HEK293 (cell line): ENCODE results near the gene SLC17A3.

Experiments used
- CTCF ChIA-PET: fragments of 350-600 bp; formaldehyde crosslinking; extraction: SDS; loops from one replicate; lab custom pipeline; 2021; ENCODE audit warnings: antibody characterized with exemption; lab: Yijun Ruan, JAX
- POLR2A ChIA-PET: fragments of 300-600 bp; formaldehyde crosslinking; extraction: SDS; loops from one replicate; lab custom pipeline; 2020; ENCODE audit warnings: antibody characterized with exemption, inconsistent platforms; lab: Yijun Ruan, JAX
- H3K27ac ChIP-seq: fragments of 200-500 bp; sonication (Bioruptor generic); 2 replicates; pipeline ENCODE4 v1.5.1; 2014; ENCODE audit warnings: low read depth, low read length, control low read depth, inconsistent platforms; ENCODE audit errors: extremely low read depth
- H3K36me3 ChIP-seq, 2 experiments: fragments of 200-500 bp in 1 of 2; sonication (Bioruptor generic) in 1 of 2; 1 replicate in 1 of 2; 2 replicates in 1 of 2; pipeline ENCODE4 v1.5.1; 2014 to 2017; ENCODE audit warnings: inconsistent platforms in 2 of 2, low read length in 2 of 2; ENCODE audit not compliant: control insufficient read depth in 2 of 2, insufficient read depth in 1 of 2
- H3K4me1 ChIP-seq: fragments of 200-500 bp; sonication (Bioruptor generic); 2 replicates; pipeline ENCODE4 v1.5.1; 2014; ENCODE audit warnings: mild to moderate bottlenecking, low read length, inconsistent platforms; ENCODE audit not compliant: control insufficient read depth, insufficient read depth
- H3K4me3 ChIP-seq: 2 replicates; pipeline ENCODE4 v1.5.1; 2011; ENCODE audit warnings: low read depth, mild to moderate bottlenecking, control low read depth, low read length, moderate library complexity
- H3K9me3 ChIP-seq: fragments of 200-500 bp; sonication (Bioruptor generic); 2 replicates; pipeline ENCODE4 v1.5.1; 2014; ENCODE audit warnings: low read depth, low read length, inconsistent platforms; ENCODE audit not compliant: control insufficient read depth, insufficient read depth
- GFI1B ChIP-seq: fragments of 450-650 bp; formaldehyde crosslinking; IDR thresholded peaks from 2 replicates; pipeline ENCODE4 v1.5.1; 2016; ENCODE audit warnings: missing biosample characterization, missing genetic modification characterization
- HOXC10 ChIP-seq: sonication (generic); formaldehyde crosslinking; IDR thresholded peaks from 2 replicates; pipeline ENCODE4 v1.8.1; 2023; ENCODE audit warnings: mild to moderate bottlenecking, missing genetic modification reagents
- KLF1 ChIP-seq: fragments of 450-650 bp; formaldehyde crosslinking; IDR thresholded peaks from 2 replicates; pipeline ENCODE4 v1.5.1; 2016; ENCODE audit warnings: missing biosample characterization, missing genetic modification characterization
- KLF7 ChIP-seq: fragments of 450-650 bp; formaldehyde crosslinking; IDR thresholded peaks from 2 replicates; pipeline ENCODE4 v1.5.1; 2016; ENCODE audit warnings: missing biosample characterization, missing genetic modification characterization, borderline replicate concordance
- MEIS1 ChIP-seq: sonication (generic); formaldehyde crosslinking; IDR thresholded peaks from 2 replicates; pipeline ENCODE4 v1.8.1; 2022; ENCODE audit warnings: missing genetic modification reagents, mild to moderate bottlenecking, borderline replicate concordance
- ZBTB7A ChIP-seq: fragments of 450-650 bp; formaldehyde crosslinking; IDR thresholded peaks from 2 replicates; pipeline ENCODE4 v1.5.1; 2016; ENCODE audit warnings: low read depth, missing biosample characterization, missing genetic modification characterization
- ZNF155 ChIP-seq: fragments of 450-650 bp; formaldehyde crosslinking; IDR thresholded peaks from 2 replicates; pipeline ENCODE4 v1.5.1; 2016; ENCODE audit warnings: missing biosample characterization, missing genetic modification characterization
- ZNF19 ChIP-seq: fragments of 450-650 bp; formaldehyde crosslinking; IDR thresholded peaks from 2 replicates; pipeline ENCODE4; 2016; ENCODE audit warnings: missing biosample characterization, missing genetic modification characterization, low read depth
- ZNF239 ChIP-seq: fragments of 450-650 bp; formaldehyde crosslinking; IDR thresholded peaks from 2 replicates; pipeline ENCODE4 v1.5.1; 2016; ENCODE audit warnings: missing biosample characterization, missing genetic modification characterization
- ZNF292 ChIP-seq: fragments of 450-650 bp; formaldehyde crosslinking; IDR thresholded peaks from 2 replicates; pipeline ENCODE4 v1.5.1; 2016; ENCODE audit warnings: low read depth, missing biosample characterization, missing genetic modification characterization, borderline replicate concordance
- ZNF518A ChIP-seq: fragments of 450-650 bp; formaldehyde crosslinking; conservative IDR thresholded peaks from 2 replicates; pipeline ENCODE4 v1.5.1; 2016; ENCODE audit warnings: low read depth, missing biosample characterization, missing genetic modification characterization
- ZNF548 ChIP-seq: fragments of 450-650 bp; formaldehyde crosslinking; IDR thresholded peaks from 2 replicates; pipeline ENCODE4 v1.5.1; 2016; ENCODE audit warnings: missing biosample characterization, missing genetic modification characterization
- ZNF580 ChIP-seq: fragments of 450-650 bp; formaldehyde crosslinking; IDR thresholded peaks from 2 replicates; pipeline ENCODE4 v1.5.1; 2016; ENCODE audit warnings: missing biosample characterization, missing genetic modification characterization
- ZNF585B ChIP-seq: fragments of 450-650 bp; formaldehyde crosslinking; IDR thresholded peaks from 2 replicates; pipeline ENCODE4 v1.5.1; 2016; ENCODE audit warnings: missing biosample characterization, missing genetic modification characterization
- ZNF843 ChIP-seq: fragments of 450-650 bp; formaldehyde crosslinking; IDR thresholded peaks from 2 replicates; pipeline ENCODE4 v1.5.1; 2016; ENCODE audit warnings: missing biosample characterization, missing genetic modification characterization
- TF ChIP-seq, protein P1 (sequence below): fragments of 450-650 bp; formaldehyde crosslinking; IDR thresholded peaks from 2 replicates; pipeline ENCODE4 v1.5.1; 2016; ENCODE audit warnings: missing biosample characterization, missing genetic modification characterization
- TF ChIP-seq, protein P2 (sequence below): fragments of 450-650 bp; formaldehyde crosslinking; IDR thresholded peaks from 2 replicates; pipeline ENCODE4 v1.5.1; 2016; ENCODE audit warnings: missing biosample characterization, missing genetic modification characterization

SLC17A3 gene

DNA sequence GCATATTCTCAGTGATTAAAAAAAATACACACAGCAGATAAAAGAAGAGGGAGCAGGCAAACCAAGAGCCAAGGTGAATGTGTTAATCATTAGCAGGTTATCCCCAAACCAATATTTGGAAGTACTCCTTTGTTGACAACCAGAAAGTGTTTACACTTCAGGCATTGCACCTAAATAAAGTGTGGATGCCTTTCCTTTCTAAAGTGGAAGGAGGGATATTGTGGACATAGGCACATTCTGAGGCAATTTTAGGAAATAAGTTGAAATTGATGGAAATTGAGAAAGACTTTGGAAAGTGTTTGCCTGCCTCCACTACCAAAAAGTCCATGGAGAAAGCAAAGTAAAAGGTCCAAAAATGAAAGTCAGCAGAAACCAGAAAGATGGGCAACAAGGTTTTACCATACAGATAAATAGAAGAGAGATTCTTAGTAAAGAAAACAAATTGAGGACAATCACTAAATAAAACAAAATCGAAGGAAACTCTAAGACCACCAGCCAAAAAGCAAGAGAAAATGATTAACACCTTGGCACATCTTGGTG is 33.5 kb upstream of the SLC17A3 start (continued):
- TF ChIP-seq, protein P1, sequence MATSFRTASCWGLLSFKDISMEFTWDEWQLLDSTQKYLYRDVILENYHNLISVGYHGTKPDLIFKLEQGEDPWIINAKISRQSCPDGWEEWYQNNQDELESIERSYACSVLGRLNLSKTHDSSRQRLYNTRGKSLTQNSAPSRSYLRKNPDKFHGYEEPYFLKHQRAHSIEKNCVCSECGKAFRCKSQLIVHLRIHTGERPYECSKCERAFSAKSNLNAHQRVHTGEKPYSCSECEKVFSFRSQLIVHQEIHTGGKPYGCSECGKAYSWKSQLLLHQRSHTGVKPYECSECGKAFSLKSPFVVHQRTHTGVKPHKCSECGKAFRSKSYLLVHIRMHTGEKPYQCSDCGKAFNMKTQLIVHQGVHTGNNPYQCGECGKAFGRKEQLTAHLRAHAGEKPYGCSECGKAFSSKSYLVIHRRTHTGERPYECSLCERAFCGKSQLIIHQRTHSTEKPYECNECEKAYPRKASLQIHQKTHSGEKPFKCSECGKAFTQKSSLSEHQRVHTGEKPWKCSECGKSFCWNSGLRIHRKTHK, result no peak

- no peaks in the 10 kb centered on the region for H3K4me1 ChIP-seq
- no peak overlapping the region for H3K4me3 ChIP-seq
- POLR2A ChIA-PET, result no interaction called here
- CTCF ChIA-PET, result interaction anchor here (0.6 to 1.4 kb wide), 3 partner anchors 13 to 251 kb away, joined by 3 to 5 read pairs (median 3); partner anchors contain the start of gene SCGN
- no peaks in the 10 kb centered on the region for H3K9me3 ChIP-seq
- no peaks in the 10 kb centered on the region for H3K36me3 ChIP-seq
- no peak overlapping the region for H3K27ac ChIP-seq
- TF ChIP-seq ZNF155 (tag by site-specific recombination) (no peak), ZNF585B (tag by site-specific recombination) (no peak), ZNF843 (tag by site-specific recombination) (no peak), GFI1B (tag by site-specific recombination) (no peak), MEIS1 (CRISPR knock-in tag) (no peak), ZNF239 (tag by site-specific recombination) (no peak), KLF7 (tag by site-specific recombination) (no peak), ZNF580 (tag by site-specific recombination) (no peak), ZNF292 (tag by site-specific recombination) (no peak), ZNF548 (tag by site-specific recombination) (no peak), ZBTB7A (tag by site-specific recombination) (no peak), ZNF518A (no peak), KLF1 (tag by site-specific recombination) (no peak), ZNF19 (tag by site-specific recombination) (no peak), HOXC10 (CRISPR knock-in tag) (no peak)
- TF ChIP-seq, protein P2, sequence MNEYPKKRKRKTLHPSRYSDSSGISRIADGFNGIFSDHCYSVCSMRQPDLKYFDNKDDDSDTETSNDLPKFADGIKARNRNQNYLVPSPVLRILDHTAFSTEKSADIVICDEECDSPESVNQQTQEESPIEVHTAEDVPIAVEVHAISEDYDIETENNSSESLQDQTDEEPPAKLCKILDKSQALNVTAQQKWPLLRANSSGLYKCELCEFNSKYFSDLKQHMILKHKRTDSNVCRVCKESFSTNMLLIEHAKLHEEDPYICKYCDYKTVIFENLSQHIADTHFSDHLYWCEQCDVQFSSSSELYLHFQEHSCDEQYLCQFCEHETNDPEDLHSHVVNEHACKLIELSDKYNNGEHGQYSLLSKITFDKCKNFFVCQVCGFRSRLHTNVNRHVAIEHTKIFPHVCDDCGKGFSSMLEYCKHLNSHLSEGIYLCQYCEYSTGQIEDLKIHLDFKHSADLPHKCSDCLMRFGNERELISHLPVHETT (tag by site-specific recombination), result no peak
- TF ChIP-seq, all 188 proteins: peak for 0
These were observed 29.5 kb upstream of the SLC17A3 start for GRCh38 chr6:25903467-25904099.
